GM10266 (cell line): ENCODE measurements around the gene TRUB2.

Experiments used
- DNase-seq: peaks from one replicate; pipeline ENCODE4 v3.0.0; 2012; ENCODE audit errors: extremely low spot score
- CTCF ChIP-seq: IDR thresholded peaks from 2 replicates; pipeline ENCODE4 v1.5.1; 2012; ENCODE audit warnings: mild to moderate bottlenecking, low read depth; ENCODE audit not compliant: control insufficient read depth, insufficient read depth; ENCODE audit errors: missing control alignments

Gene TRUB2

GRCh38 chr9:128276574-128277270, 45.5 kb downstream of the TRUB2 start:
- TF ChIP-seq CTCF = no peak
- DNase-seq = no peak

- no peak for TF ChIP-seq CTCF
- peak; percentile 99 for DNase-seq
Measured at GRCh38 chr9:128276008-128276573, 46.2 kb downstream of the TRUB2 start, which contains the start of gene SWI5. Gene SWI5, plus strand, starts transcription at chr9:128276276.

GRCh38 chr9:128275198-128276007, 46.8 kb downstream of the TRUB2 start, which contains the start of gene GOLGA2:
Gene GOLGA2, minus strand, starts transcription at chr9:128276007. Its CDS starts 31 bp downstream, at chr9:128275976.
- DNase-seq = peak; percentile 81
- TF ChIP-seq CTCF = no peak

- DNase-seq = no peak
- no peak for TF ChIP-seq CTCF
Measured at GRCh38 chr9:128274245-128274644, 48.0 kb downstream of the TRUB2 start.

- DNase-seq = no peak
- no peak for TF ChIP-seq CTCF
Measured at GRCh38 chr9:128271512-128271911, 50.7 kb downstream of the TRUB2 start.

- TF ChIP-seq CTCF = no peak
Measured at GRCh38 chr9:128271112-128271511, 51.1 kb downstream of the TRUB2 start.

GRCh38 chr9:128266868-128267590, 55.2 kb downstream of the TRUB2 start:
- no peak for TF ChIP-seq CTCF
- DNase-seq = no peak

More at GRCh38 chr9:128271112-128271511, 51.1 kb downstream of the TRUB2 start:
- DNase-seq = no peak
